WTC11 (cell line): ENCODE results near the gene RFTN2. TPM values are rescaled to one million over a fixed set of nuclear protein-coding genes. Genes with fewer than 3 reads are reported as not detected.
A peak's percentile ranks its signal among the peaks of the same experiment; 100 is the strongest.

ENCODE experiments used
- ATAC-seq: fragments of 200-7000 bp; cut with Tn5 transposase; 2 replicates; pipeline ENCODE4 v1.10.0; 2021; ENCODE audit warnings: mild to moderate bottlenecking, moderate library complexity
- CTCF ChIA-PET: fragments of 300-600 bp; sonication (Branson Sonifier 250); formaldehyde crosslinking; loops from one replicate; lab custom pipeline; 2021; ENCODE audit warnings: antibody characterized with exemption; lab: Charles Lee
- POLR2A ChIA-PET: fragments of 350-600 bp; sonication (Branson Sonifier 250); formaldehyde crosslinking; loops from one replicate; lab custom pipeline; 2021; ENCODE audit warnings: antibody characterized with exemption; lab: Charles Lee
- DNase-seq: peaks from one replicate; pipeline ENCODE4 v3.0.0; 2021; ENCODE audit warnings: low spot score
- H3K27ac Mint-ChIP-seq: 2 replicates; pipeline ENCODE4 v1.8.0; 2021; ENCODE audit warnings: mixed read lengths
- H3K27me3 Mint-ChIP-seq: 2 replicates; pipeline ENCODE4 v1.8.0; 2021; ENCODE audit warnings: low read depth, mild to moderate bottlenecking, moderate library complexity, mixed read lengths
- H3K36me3 Mint-ChIP-seq: 2 replicates; pipeline ENCODE4 v1.8.0; 2021; ENCODE audit warnings: mixed read lengths
- H3K4me1 Mint-ChIP-seq: 2 replicates; pipeline ENCODE4 v1.8.0; 2022; ENCODE audit warnings: mixed read lengths
- H3K4me3 Mint-ChIP-seq: 2 replicates; pipeline ENCODE4 v1.8.0; 2021; ENCODE audit warnings: mild to moderate bottlenecking, moderate library complexity, mixed read lengths
- H3K9me3 Mint-ChIP-seq: 2 replicates; pipeline ENCODE4 v1.8.0; 2021; ENCODE audit warnings: mixed read lengths
- ARID4B ChIP-seq: sonication (generic); formaldehyde crosslinking; IDR thresholded peaks from 2 replicates; pipeline ENCODE4 v1.8.0; 2023; ENCODE audit warnings: missing genetic modification reagents, mild to moderate bottlenecking, borderline replicate concordance
- CREM ChIP-seq: sonication (generic); formaldehyde crosslinking; IDR thresholded peaks from 2 replicates; pipeline ENCODE4 v1.8.1; 2022; ENCODE audit warnings: mild to moderate bottlenecking, missing genetic modification reagents, moderate library complexity
- E2F5 ChIP-seq: sonication (generic); formaldehyde crosslinking; IDR thresholded peaks from 2 replicates; pipeline ENCODE4 v1.8.1; 2022; ENCODE audit warnings: mild to moderate bottlenecking, moderate library complexity, missing genetic modification reagents
- ESRRA ChIP-seq: sonication (generic); formaldehyde crosslinking; IDR thresholded peaks from 2 replicates; pipeline ENCODE4 v1.8.1; 2022; ENCODE audit warnings: mild to moderate bottlenecking, missing genetic modification reagents, borderline replicate concordance
- MAX ChIP-seq: sonication (generic); formaldehyde crosslinking; IDR thresholded peaks from 2 replicates; pipeline ENCODE4 v1.8.0; 2022; ENCODE audit warnings: mild to moderate bottlenecking, missing genetic modification reagents
- NR3C1 ChIP-seq: sonication (generic); formaldehyde crosslinking; conservative IDR thresholded peaks from 2 replicates; pipeline ENCODE4 v1.8.1; 2023; ENCODE audit warnings: low read depth, mild to moderate bottlenecking, missing genetic modification reagents
- PRRX2 ChIP-seq: fragments of 250-450 bp; sonication (Bioruptor Pico); IDR thresholded peaks from 2 replicates; pipeline ENCODE4 v1.8.0; 2021; ENCODE audit warnings: mild to moderate bottlenecking
- ZNF317 ChIP-seq: sonication (generic); formaldehyde crosslinking; IDR thresholded peaks from 2 replicates; pipeline ENCODE4 v1.8.1; 2023; ENCODE audit warnings: low read depth, mild to moderate bottlenecking, moderate library complexity, missing genetic modification reagents, borderline replicate concordance
- ZNF416 ChIP-seq: fragments of 250-450 bp; sonication (Bioruptor Pico); IDR thresholded peaks from 2 replicates; pipeline ENCODE4 v1.9.0; 2021; ENCODE audit warnings: mild to moderate bottlenecking, inconsistent platforms
- ZNF671 ChIP-seq: fragments of 250-450 bp; sonication (Bioruptor Pico); IDR thresholded peaks from 2 replicates; pipeline ENCODE4 v1.8.0; 2021; ENCODE audit warnings: mild to moderate bottlenecking
- total RNA-seq: library from RNA; stranded (reverse); gene quantifications from 3 replicates; pipeline ENCODE4 v1.2.3, GENCODE V29; 2021
- TF ChIP-seq, protein P1 (sequence below): sonication (generic); formaldehyde crosslinking; IDR thresholded peaks from 2 replicates; pipeline ENCODE4 v1.8.1; 2022; ENCODE audit warnings: missing genetic modification reagents, borderline replicate concordance
- TF ChIP-seq, protein P2 (sequence below): fragments of 250-450 bp; sonication (Bioruptor Pico); IDR thresholded peaks from 2 replicates; pipeline ENCODE4 v1.9.0; 2021; ENCODE audit warnings: mild to moderate bottlenecking, borderline replicate concordance
- TF ChIP-seq, protein P3 (sequence below): fragments of 250-450 bp; sonication (Bioruptor Pico); IDR thresholded peaks from 2 replicates; pipeline ENCODE4 v1.9.0; 2021; ENCODE audit warnings: mild to moderate bottlenecking

Gene RFTN2
- total RNA-seq, 1 experiment from 2014 or later, result 1.9 TPM

DNA sequence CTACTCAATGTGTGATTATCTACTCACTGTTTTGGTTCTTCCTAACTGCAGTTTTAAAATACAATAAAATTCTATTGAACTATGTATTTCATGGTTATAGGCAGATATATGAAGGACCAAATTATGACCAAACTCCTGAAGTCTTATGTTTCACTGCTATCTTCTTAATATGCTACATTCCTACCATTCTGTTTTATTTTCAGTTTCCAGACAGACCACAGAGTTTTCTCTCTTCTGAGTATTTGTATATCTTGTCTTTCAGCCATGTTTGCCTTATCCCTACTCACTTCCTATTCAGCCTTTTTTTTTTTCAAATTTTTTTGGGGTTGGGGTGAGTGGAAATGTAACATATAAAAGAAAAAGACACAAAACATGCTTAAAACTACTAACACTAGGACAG is 6.3 kb downstream of the RFTN2 start (continued):
- TF ChIP-seq, protein P1, sequence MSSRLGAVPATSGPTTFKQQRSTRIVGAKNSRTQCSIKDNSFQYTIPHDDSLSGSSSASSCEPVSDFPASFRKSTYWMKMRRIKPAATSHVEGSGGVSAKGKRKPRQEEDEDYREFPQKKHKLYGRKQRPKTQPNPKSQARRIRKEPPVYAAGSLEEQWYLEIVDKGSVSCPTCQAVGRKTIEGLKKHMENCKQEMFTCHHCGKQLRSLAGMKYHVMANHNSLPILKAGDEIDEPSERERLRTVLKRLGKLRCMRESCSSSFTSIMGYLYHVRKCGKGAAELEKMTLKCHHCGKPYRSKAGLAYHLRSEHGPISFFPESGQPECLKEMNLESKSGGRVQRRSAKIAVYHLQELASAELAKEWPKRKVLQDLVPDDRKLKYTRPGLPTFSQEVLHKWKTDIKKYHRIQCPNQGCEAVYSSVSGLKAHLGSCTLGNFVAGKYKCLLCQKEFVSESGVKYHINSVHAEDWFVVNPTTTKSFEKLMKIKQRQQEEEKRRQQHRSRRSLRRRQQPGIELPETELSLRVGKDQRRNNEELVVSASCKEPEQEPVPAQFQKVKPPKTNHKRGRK (CRISPR knock-in tag), result no peak

DNA sequence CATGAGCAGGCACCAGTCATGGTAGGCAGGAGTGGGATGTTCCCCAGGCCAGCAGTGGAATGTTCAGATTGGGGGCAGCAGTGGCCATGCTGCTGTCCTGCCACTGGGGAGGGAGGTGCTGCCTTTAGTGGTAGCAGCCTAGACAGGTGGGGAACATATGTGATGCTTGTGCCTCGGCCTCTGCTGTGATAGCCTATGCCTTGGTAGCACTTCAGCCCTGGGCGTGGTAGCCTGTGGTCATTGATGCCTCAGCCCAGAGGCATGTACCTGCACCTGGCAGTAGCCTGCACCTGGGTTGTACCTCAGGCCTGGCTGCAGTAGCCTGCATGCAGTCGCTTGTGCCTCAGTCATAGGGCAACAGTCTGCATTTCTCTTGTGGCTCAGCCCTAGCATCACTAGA is 7.1 kb downstream of the RFTN2 start:
- DNase-seq (no peak), ATAC-seq (no peak)
- H3K27me3 Mint-ChIP-seq, result peaks cover 6% of the 10 kb centered on the region; the same call in 1 of the 2 replicates
- no peak overlapping the region for H3K4me3 Mint-ChIP-seq
- H3K27ac Mint-ChIP-seq, result no peak overlapping the region
- peaks cover 32% of the 10 kb centered on the region for H3K36me3 Mint-ChIP-seq
- CTCF ChIA-PET, result no interaction called here
- peaks cover 34% of the 10 kb centered on the region for H3K9me3 Mint-ChIP-seq
- peaks cover 34% of the 10 kb centered on the region for H3K4me1 Mint-ChIP-seq
- TF ChIP-seq NR3C1 (CRISPR knock-in tag), result no peak
- POLR2A ChIA-PET, result no interaction called here

GRCh38 chr2:197666277-197666676 is 9.1 kb downstream of the RFTN2 start:
- ATAC-seq (no peak), DNase-seq (no peak)
- Mint-ChIP-seq H3K4me3 (no peak overlapping the region), H3K36me3 (peaks cover 32% of the 10 kb centered on the region), H3K4me1 (peaks cover 36% of the 10 kb centered on the region), H3K27me3 (peaks cover 6% of the 10 kb centered on the region; the same call in 1 of the 2 replicates), H3K27ac (peak overlapping the region; percentile 42; the same call in 1 of the 2 replicates), H3K9me3 (peaks cover 39% of the 10 kb centered on the region)
- TF ChIP-seq, protein P2, sequence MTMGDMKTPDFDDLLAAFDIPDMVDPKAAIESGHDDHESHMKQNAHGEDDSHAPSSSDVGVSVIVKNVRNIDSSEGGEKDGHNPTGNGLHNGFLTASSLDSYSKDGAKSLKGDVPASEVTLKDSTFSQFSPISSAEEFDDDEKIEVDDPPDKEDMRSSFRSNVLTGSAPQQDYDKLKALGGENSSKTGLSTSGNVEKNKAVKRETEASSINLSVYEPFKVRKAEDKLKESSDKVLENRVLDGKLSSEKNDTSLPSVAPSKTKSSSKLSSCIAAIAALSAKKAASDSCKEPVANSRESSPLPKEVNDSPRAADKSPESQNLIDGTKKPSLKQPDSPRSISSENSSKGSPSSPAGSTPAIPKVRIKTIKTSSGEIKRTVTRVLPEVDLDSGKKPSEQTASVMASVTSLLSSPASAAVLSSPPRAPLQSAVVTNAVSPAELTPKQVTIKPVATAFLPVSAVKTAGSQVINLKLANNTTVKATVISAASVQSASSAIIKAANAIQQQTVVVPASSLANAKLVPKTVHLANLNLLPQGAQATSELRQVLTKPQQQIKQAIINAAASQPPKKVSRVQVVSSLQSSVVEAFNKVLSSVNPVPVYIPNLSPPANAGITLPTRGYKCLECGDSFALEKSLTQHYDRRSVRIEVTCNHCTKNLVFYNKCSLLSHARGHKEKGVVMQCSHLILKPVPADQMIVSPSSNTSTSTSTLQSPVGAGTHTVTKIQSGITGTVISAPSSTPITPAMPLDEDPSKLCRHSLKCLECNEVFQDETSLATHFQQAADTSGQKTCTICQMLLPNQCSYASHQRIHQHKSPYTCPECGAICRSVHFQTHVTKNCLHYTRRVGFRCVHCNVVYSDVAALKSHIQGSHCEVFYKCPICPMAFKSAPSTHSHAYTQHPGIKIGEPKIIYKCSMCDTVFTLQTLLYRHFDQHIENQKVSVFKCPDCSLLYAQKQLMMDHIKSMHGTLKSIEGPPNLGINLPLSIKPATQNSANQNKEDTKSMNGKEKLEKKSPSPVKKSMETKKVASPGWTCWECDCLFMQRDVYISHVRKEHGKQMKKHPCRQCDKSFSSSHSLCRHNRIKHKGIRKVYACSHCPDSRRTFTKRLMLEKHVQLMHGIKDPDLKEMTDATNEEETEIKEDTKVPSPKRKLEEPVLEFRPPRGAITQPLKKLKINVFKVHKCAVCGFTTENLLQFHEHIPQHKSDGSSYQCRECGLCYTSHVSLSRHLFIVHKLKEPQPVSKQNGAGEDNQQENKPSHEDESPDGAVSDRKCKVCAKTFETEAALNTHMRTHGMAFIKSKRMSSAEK (CRISPR knock-in tag), result no peak
- TF ChIP-seq MAX (CRISPR knock-in tag), result no peak
- TF ChIP-seq ZNF317 (CRISPR knock-in tag), result peak; percentile 86
- ChIA-PET POLR2A (no interaction called here), CTCF (no interaction called here)

- Mint-ChIP-seq H3K4me3 (no peak overlapping the region), H3K9me3 (peaks cover 33% of the 10 kb centered on the region), H3K36me3 (peaks cover 22% of the 10 kb centered on the region), H3K27ac (peak overlapping the region; percentile 26; the same call in 1 of the 2 replicates), H3K4me1 (peaks cover 23% of the 10 kb centered on the region), H3K27me3 (peaks cover 5% of the 10 kb centered on the region)
- peak; percentile 63 for ATAC-seq
- POLR2A ChIA-PET, result no interaction called here
- CTCF ChIA-PET, result no interaction called here
- DNase-seq, result no peak
- no peak for TF ChIP-seq ESRRA (CRISPR knock-in tag)
- TF ChIP-seq PRRX2 (CRISPR knock-in tag), result no peak
- no peak for TF ChIP-seq ARID4B
- no peak for TF ChIP-seq ZNF416 (CRISPR knock-in tag)
- TF ChIP-seq E2F5 (CRISPR knock-in tag), result no peak
- no peak for TF ChIP-seq CREM (CRISPR knock-in tag)
- TF ChIP-seq, protein P3, sequence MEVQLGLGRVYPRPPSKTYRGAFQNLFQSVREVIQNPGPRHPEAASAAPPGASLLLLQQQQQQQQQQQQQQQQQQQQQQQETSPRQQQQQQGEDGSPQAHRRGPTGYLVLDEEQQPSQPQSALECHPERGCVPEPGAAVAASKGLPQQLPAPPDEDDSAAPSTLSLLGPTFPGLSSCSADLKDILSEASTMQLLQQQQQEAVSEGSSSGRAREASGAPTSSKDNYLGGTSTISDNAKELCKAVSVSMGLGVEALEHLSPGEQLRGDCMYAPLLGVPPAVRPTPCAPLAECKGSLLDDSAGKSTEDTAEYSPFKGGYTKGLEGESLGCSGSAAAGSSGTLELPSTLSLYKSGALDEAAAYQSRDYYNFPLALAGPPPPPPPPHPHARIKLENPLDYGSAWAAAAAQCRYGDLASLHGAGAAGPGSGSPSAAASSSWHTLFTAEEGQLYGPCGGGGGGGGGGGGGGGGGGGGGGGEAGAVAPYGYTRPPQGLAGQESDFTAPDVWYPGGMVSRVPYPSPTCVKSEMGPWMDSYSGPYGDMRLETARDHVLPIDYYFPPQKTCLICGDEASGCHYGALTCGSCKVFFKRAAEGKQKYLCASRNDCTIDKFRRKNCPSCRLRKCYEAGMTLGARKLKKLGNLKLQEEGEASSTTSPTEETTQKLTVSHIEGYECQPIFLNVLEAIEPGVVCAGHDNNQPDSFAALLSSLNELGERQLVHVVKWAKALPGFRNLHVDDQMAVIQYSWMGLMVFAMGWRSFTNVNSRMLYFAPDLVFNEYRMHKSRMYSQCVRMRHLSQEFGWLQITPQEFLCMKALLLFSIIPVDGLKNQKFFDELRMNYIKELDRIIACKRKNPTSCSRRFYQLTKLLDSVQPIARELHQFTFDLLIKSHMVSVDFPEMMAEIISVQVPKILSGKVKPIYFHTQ (CRISPR knock-in tag), result no peak
- TF ChIP-seq ZNF671, result no peak
These were observed 13.8 kb downstream of the RFTN2 start for GRCh38 chr2:197661626-197662025.
